ENCODE measurements around the gene SEMA5A. TPM values are rescaled to one million over a fixed set of nuclear protein-coding genes. Genes with fewer than 3 reads are reported as not detected.

Gene SEMA5A
- total and polyA plus RNA-seq, 2 of the 8 experiments (the other 6 are each of a cell fraction or from before 2014, with no cell fraction given), result 5.3 to 8.9 TPM

DNA sequence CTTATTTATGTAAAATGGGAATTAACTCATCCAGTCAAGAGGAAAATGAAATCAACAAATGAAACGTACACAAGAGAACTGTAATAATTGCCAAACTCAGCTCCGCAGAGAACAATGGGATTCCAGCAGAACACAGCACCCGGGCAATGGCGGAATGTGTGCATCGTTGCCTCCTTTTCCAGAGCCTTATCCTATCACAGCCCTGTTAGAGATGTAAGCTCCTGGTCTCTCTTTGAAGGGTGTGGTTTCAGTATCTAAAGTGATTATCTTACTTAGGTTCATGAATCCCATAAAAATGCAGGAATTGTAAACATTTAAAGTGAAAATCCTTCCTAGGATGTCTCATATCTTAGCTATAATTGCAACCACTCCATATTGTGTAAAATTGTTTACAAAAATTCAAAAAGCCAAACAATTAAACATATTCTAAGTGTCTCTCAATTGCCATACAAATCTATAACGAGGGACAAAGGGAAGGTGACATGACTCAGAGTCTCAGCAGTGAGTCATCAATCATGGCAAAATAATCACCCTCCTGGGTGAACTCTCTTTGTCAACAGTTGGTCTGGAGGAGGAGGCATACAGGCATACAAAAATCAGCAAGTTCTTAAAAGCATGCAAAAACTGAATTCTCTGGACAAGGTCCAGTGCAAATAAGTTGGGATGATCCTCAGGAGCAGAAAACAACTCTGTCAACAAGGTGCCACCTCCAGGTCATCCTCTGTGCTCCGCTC is 22.6 kb downstream of the SEMA5A start:
- Histone ChIP-seq H2AK5ac (ENCODE audit: low read depth, low read length) (no peak overlapping the region), H3K4me1 (replicated peaks in 1 of 4; ENCODE audit: control insufficient read depth in 3 of 4, insufficient read depth in 4 of 4, low read length in 3 of 4) (no peaks in the 10 kb centered on the region), H2BK5ac (ENCODE audit: low read depth, low read length) (no peak overlapping the region), H4K91ac (replicated peaks; ENCODE audit: insufficient read length, low read length) (no peak overlapping the region), H3K4ac (replicated peaks; ENCODE audit: insufficient read length, low read depth, low read length) (no peak overlapping the region), H3K36me3 (ENCODE audit: control insufficient read depth in 2 of 4, insufficient read depth in 4 of 4, low read length in 3 of 4) (no peaks in the 10 kb centered on the region), H3K18ac (ENCODE audit: extremely low read depth, low read length) (no peak overlapping the region), H4K5ac (ENCODE audit: insufficient read length, low read depth, low read length) (no peak overlapping the region), H2BK120ac (replicated peaks; ENCODE audit: low read depth, low read length) (no peak overlapping the region), H3K79me2 (ENCODE audit: control insufficient read depth in 1 of 2, insufficient read depth in 2 of 2, low read length in 2 of 2) (no peaks in the 10 kb centered on the region), H3K9me3 (ENCODE audit: insufficient read depth in 2 of 2, low read depth in 1 of 2, low read length in 1 of 2) (no peaks in the 10 kb centered on the region), H3K27me3 (replicated peaks in 1 of 4; ENCODE audit: control insufficient read depth in 3 of 4, extremely low read depth in 1 of 4, insufficient read depth in 3 of 4, low read length in 3 of 4) (no peaks in the 10 kb centered on the region), H3K14ac (ENCODE audit: insufficient read length) (no peak overlapping the region), H3K4me3 (ENCODE audit: extremely low read depth in 1 of 4, insufficient read depth in 2 of 4, low read depth in 3 of 4, low read length in 4 of 4) (no peak overlapping the region), H3K79me1 (ENCODE audit: low read depth, low read length) (peaks cover 3% of the 10 kb centered on the region; the same call in 1 of the 2 replicates), H2BK15ac (ENCODE audit: low read length) (no peak overlapping the region), H3K9ac (replicated peaks in 1 of 4; ENCODE audit: extremely low read depth in 1 of 4, low read depth in 3 of 4, low read length in 3 of 4) (no peak overlapping the region), H2BK12ac (ENCODE audit: low read depth, low read length) (no peak overlapping the region), H4K20me1 (replicated peaks in 1 of 2; ENCODE audit: control insufficient read depth in 1 of 2, insufficient read depth in 2 of 2, low read length in 2 of 2) (no peaks in the 10 kb centered on the region), H3K27ac (ENCODE audit: low read depth, low read length) (no peak overlapping the region), H3K23me2 (ENCODE audit: low read depth, low read length) (no peaks in the 10 kb centered on the region), H2BK20ac (ENCODE audit: low read length) (no peak overlapping the region), H4K8ac (ENCODE audit: extremely low read depth, insufficient read depth, low read length) (no peak overlapping the region), H3K4me2 (ENCODE audit: insufficient read depth in 1 of 2, low read depth in 2 of 2, low read length in 2 of 2) (no peak overlapping the region), H2AFZ (ENCODE audit: low read length) (no peak overlapping the region), H3K23ac (ENCODE audit: insufficient read length) (no peak overlapping the region), H3K56ac (replicated peaks; ENCODE audit: insufficient read length, low read depth, low read length) (no peak overlapping the region)
- no peak for TF ChIP-seq CREB1 (IDR thresholded peaks at IDR 0.05)
- no peak for TF ChIP-seq KDM4A (IDR thresholded peaks at IDR 0.05; ENCODE audit: low read depth, low read length, severe bottlenecking)
- no peak for TF ChIP-seq SAP30 (IDR thresholded peaks at IDR 0.05; ENCODE audit: insufficient read depth, insufficient replicate concordance, low read length)
- no peak for TF ChIP-seq SP2 (IDR thresholded peaks at IDR 0.05; ENCODE audit: low read length)
- TF ChIP-seq SIN3A (conservative IDR thresholded peaks at IDR 0.05 in 1 of 2, IDR thresholded peaks at IDR 0.05 in 1 of 2; ENCODE audit: low read depth in 1 of 2, low read length in 2 of 2), result no peak
- TF ChIP-seq TAF1 (IDR thresholded peaks at IDR 0.05; ENCODE audit: low read depth, low read length), result no peak
- POLR2A ChIA-PET (ENCODE audit: partially characterized antibody), result no interaction called here
- DNase-seq (ENCODE audit: low read depth in 1 of 2, low spot score in 2 of 2) (no peak), FAIRE-seq (no peak)
- CTCF ChIA-PET (ENCODE audit: partially characterized antibody), result interaction anchor here (1.2 to 1.4 kb wide), 2 partner anchors 15 to 21 kb away, joined by 3 read pairs; no protein-coding TSS in a partner anchor
- 87% methylated on average over 7 of the region's 7 CpGs; no CpG with 5 or more reads in 1 of the 2 experiments for WGBS, 2 experiments (ENCODE audit: extremely low coverage in 1 of 2, insufficient coverage in 1 of 2, insufficient read length in 1 of 2, insufficient replicate concordance in 2 of 2, low coverage in 1 of 2, low lambda C conversion rate in 2 of 2, missing lambda C conversion rate in 1 of 2)

Data from H1 (cell line).